ENCODE data around the gene MT1M.

Gene MT1M

GRCh38 chr16:56601325-56601724 lies 31.1 kb upstream of the MT1M start:
- CTCF ChIA-PET = interaction anchor here (0.6 to 6.0 kb wide), 8 partner anchors 10 to 163 kb away, joined by 3 to 40 read pairs (median 5); no protein-coding TSS in a partner anchor
- TF ChIP-seq ZNF341 (tag by site-specific recombination; IDR thresholded peaks at IDR 0.05; ENCODE audit: low read depth) (no peak), PRDM10 (tag by site-specific recombination; IDR thresholded peaks at IDR 0.05) (no peak), ZBTB11 (tag by site-specific recombination; conservative IDR thresholded peaks at IDR 0.05; ENCODE audit: low read depth) (no peak), ZNF449 (tag by site-specific recombination; IDR thresholded peaks at IDR 0.05) (no peak), ZNF521 (tag by site-specific recombination; IDR thresholded peaks at IDR 0.05) (no peak), ZNF658 (tag by site-specific recombination; IDR thresholded peaks at IDR 0.05) (no peak), ZNF785 (tag by site-specific recombination; IDR thresholded peaks at IDR 0.05) (no peak), ZBTB7A (tag by site-specific recombination; IDR thresholded peaks at IDR 0.05; ENCODE audit: low read depth) (no peak), ZNF518A (tag by site-specific recombination; conservative IDR thresholded peaks at IDR 0.05; ENCODE audit: low read depth) (no peak), KLF17 (tag by site-specific recombination; IDR thresholded peaks at IDR 0.05) (no peak), ZNF112 (tag by site-specific recombination; IDR thresholded peaks at IDR 0.05) (no peak), MEIS1 (CRISPR knock-in tag; IDR thresholded peaks at IDR 0.05; ENCODE audit: borderline replicate concordance) (no peak), ZNF585B (tag by site-specific recombination; IDR thresholded peaks at IDR 0.05) (no peak), SP2 (tag by site-specific recombination; IDR thresholded peaks at IDR 0.05) (no peak), ZNF292 (tag by site-specific recombination; IDR thresholded peaks at IDR 0.05; ENCODE audit: borderline replicate concordance, low read depth) (no peak), ZNF157 (tag by site-specific recombination; IDR thresholded peaks at IDR 0.05) (no peak), BCL6B (tag by site-specific recombination; IDR thresholded peaks at IDR 0.05) (no peak), ZNF24 (tag by site-specific recombination; IDR thresholded peaks at IDR 0.05) (no peak), ZNF707 (tag by site-specific recombination; IDR thresholded peaks at IDR 0.05) (no peak)
- H3K36me3 ChIP-seq (ENCODE audit: control insufficient read depth in 2 of 2, insufficient read depth in 1 of 2, low read length in 2 of 2) = no peaks in the 10 kb centered on the region

More at GRCh38 chr16:56601325-56601724, 31.1 kb upstream of the MT1M start:
- Histone ChIP-seq H3K27ac (ENCODE audit: extremely low read depth, low read depth, low read length) (no peak overlapping the region), H3K4me3 (ENCODE audit: low read depth, low read length) (no peak overlapping the region), H3K9me3 (ENCODE audit: control insufficient read depth, insufficient read depth, low read depth, low read length) (no peaks in the 10 kb centered on the region), H3K4me1 (ENCODE audit: control insufficient read depth, insufficient read depth, low read length) (no peaks in the 10 kb centered on the region)
- POLR2A ChIA-PET = no interaction called here
